HepG2 (cell line): Measurements from ENCODE around the gene PRKAR2A. TPM values are rescaled to one million over a fixed set of nuclear protein-coding genes. Genes with fewer than 3 reads are reported as not detected.

ENCODE experiments used
- ATAC-seq: fragments of 200-7000 bp; cut with Tn5 transposase; 3 replicates; pipeline ENCODE4 v1.9.1; 2020; ENCODE audit warnings: mild to moderate bottlenecking, moderate library complexity
- BruUV-seq: library from RNA; stranded (reverse); fragments of 400-500 nt; replicated peaks from 2 replicates; lab custom pipeline; 2021; lab: Mats Ljungman, UMichigan
- CTCF ChIA-PET: fragments of 300-600 bp; formaldehyde crosslinking; extraction: SDS; loops from one replicate; lab custom pipeline; 2021; ENCODE audit warnings: low total read pairs, inconsistent platforms, low intra/inter-chr PET ratio; lab: Yijun Ruan, JAX
- POLR2A ChIA-PET: fragments of 350-600 bp; sonication (Branson Sonifier 250); formaldehyde crosslinking; loops from one replicate; lab custom pipeline; 2020; ENCODE audit warnings: antibody characterized with exemption, inconsistent platforms; lab: Yijun Ruan, JAX
- DNase-seq: peaks from one replicate; pipeline ENCODE4 v3.0.0-alpha.2; 2015; ENCODE audit warnings: low spot score
- FAIRE-seq: peaks from 3 replicates; lab custom pipeline; 2011; peaks lifted over from hg19 to GRCh38; lab: Jason Lieb, UNC
- H2AFZ ChIP-seq: one replicate; pipeline ENCODE4 v1.6.1; 2011; ENCODE audit warnings: low read length, inconsistent platforms
- H3K27ac ChIP-seq: fragments of 300-600 bp; 3 replicates; pipeline ENCODE4 v1.8.0; 2011; ENCODE audit warnings: mixed run types, mild to moderate bottlenecking, mixed read lengths, low read length, inconsistent platforms; ENCODE audit not compliant: insufficient read depth; ENCODE audit errors: extremely low read length
- H3K27me3 ChIP-seq, 2 experiments: fragments of 200-600 bp in 1 of 2; 2 replicates in 1 of 2; 3 replicates in 1 of 2; pipeline versions ENCODE4 v1.6.0 to v1.8.0; 2011; ENCODE audit warnings: low read length in 2 of 2, mild to moderate bottlenecking in 2 of 2, moderate library complexity in 2 of 2, inconsistent platforms in 1 of 2; ENCODE audit not compliant: insufficient read depth in 2 of 2, control insufficient read depth in 1 of 2
- H3K36me3 ChIP-seq, 2 experiments: fragments of 200-600 bp in 1 of 2; replicated peaks in 1 of 2; 2 replicates in 1 of 2; 3 replicates in 1 of 2; pipeline versions ENCODE4 v1.5.1 to v1.8.0; 2011; ENCODE audit warnings: low read length in 2 of 2, inconsistent platforms in 1 of 2; ENCODE audit not compliant: insufficient read depth in 2 of 2, control insufficient read depth in 1 of 2
- H3K4me1 ChIP-seq: 2 replicates; pipeline ENCODE4 v1.5.1; 2012; ENCODE audit warnings: low read length, inconsistent platforms; ENCODE audit not compliant: insufficient read depth
- H3K4me2 ChIP-seq: 2 replicates; pipeline ENCODE4 v1.6.0; 2011; ENCODE audit warnings: low read depth, low read length, inconsistent platforms
- H3K4me3 ChIP-seq, 3 experiments: fragments of 200-600 bp in 1 of 3; sonication (generic), shearing (Covaris generic) in 1 of 3; replicated peaks in 1 of 3; 2 replicates each; pipeline ENCODE4 v1.5.1; 2011 to 2016; ENCODE audit warnings: low read length in 3 of 3, inconsistent platforms in 2 of 3, low read depth in 2 of 3, mild to moderate bottlenecking in 2 of 3, control low read depth in 1 of 3, mixed read lengths in 1 of 3; ENCODE audit not compliant: insufficient read depth in 1 of 3
- H3K79me2 ChIP-seq: one replicate; pipeline ENCODE4 v1.6.1; 2011; ENCODE audit warnings: low read length, inconsistent platforms; ENCODE audit not compliant: insufficient read depth
- H3K9ac ChIP-seq: 2 replicates; pipeline ENCODE4 v1.6.0; 2011; ENCODE audit warnings: mild to moderate bottlenecking, low read depth, low read length, inconsistent platforms; ENCODE audit not compliant: insufficient read depth
- H3K9me3 ChIP-seq: 2 replicates; pipeline ENCODE4 v1.5.1; 2012; ENCODE audit warnings: mild to moderate bottlenecking, low read length
- H4K20me1 ChIP-seq: 2 replicates; pipeline ENCODE4 v1.6.0; 2011; ENCODE audit warnings: inconsistent platforms, mild to moderate bottlenecking, low read length, moderate library complexity; ENCODE audit not compliant: insufficient read depth
- CAMTA2 ChIP-seq: sonication (generic); formaldehyde crosslinking; IDR thresholded peaks from 2 replicates; pipeline ENCODE4 v1.4.0; 2020; ENCODE audit warnings: mild to moderate bottlenecking, missing genetic modification reagents, borderline replicate concordance
- JUNB ChIP-seq: sonication (generic); formaldehyde crosslinking; IDR thresholded peaks from 2 replicates; pipeline ENCODE4 v1.8.0; 2022; ENCODE audit warnings: missing genetic modification reagents, mild to moderate bottlenecking, borderline replicate concordance
- MAFF ChIP-seq: IDR thresholded peaks from 2 replicates; pipeline ENCODE4 v1.6.1; 2011; ENCODE audit warnings: low read depth, low read length, improper control_type of control experiment
- MAFK ChIP-seq, 2 experiments: IDR thresholded peaks in 1 of 2; conservative IDR thresholded peaks in 1 of 2; 2 replicates each; pipeline ENCODE4 v1.6.1; 2011; ENCODE audit warnings: improper control_type of control experiment in 2 of 2, low read length in 2 of 2
- MYC ChIP-seq: sonication (generic); formaldehyde crosslinking; IDR thresholded peaks from 2 replicates; pipeline ENCODE4 v1.9.0; 2021; ENCODE audit warnings: missing genetic modification reagents, borderline replicate concordance
- RBAK ChIP-seq: sonication (generic); formaldehyde crosslinking; IDR thresholded peaks from 2 replicates; pipeline ENCODE4 v1.5.1; 2020; ENCODE audit warnings: mild to moderate bottlenecking, missing genetic modification reagents
- SMARCE1 ChIP-seq: fragments of 450-650 bp; IDR thresholded peaks from 2 replicates; pipeline ENCODE4 v1.6.1; 2017; ENCODE audit warnings: borderline replicate concordance
- TGIF2 ChIP-seq: IDR thresholded peaks from 2 replicates; pipeline ENCODE4 v1.6.1; 2016; ENCODE audit warnings: control low read depth, missing compliant biosample characterization
- ZNF10 ChIP-seq: sonication (generic); formaldehyde crosslinking; IDR thresholded peaks from 2 replicates; pipeline ENCODE4 v1.4.0; 2020; ENCODE audit warnings: mild to moderate bottlenecking, low read depth, missing genetic modification reagents, borderline replicate concordance
- ZNF205 ChIP-seq: IDR thresholded peaks from 2 replicates; pipeline ENCODE4 v1.6.1; 2018; ENCODE audit warnings: missing biosample characterization, missing genetic modification reagents
- ZNF766 ChIP-seq: sonication (generic); formaldehyde crosslinking; IDR thresholded peaks from 2 replicates; pipeline ENCODE4 v1.5.0; 2020; ENCODE audit warnings: missing genetic modification reagents, borderline replicate concordance
- ZNF878 ChIP-seq: sonication (generic); formaldehyde crosslinking; IDR thresholded peaks from 2 replicates; pipeline ENCODE4 v1.8.1; 2023; ENCODE audit warnings: mild to moderate bottlenecking, missing genetic modification reagents, moderate library complexity
- in situ Hi-C: cut with HindIII; loops from 2 replicates; pipeline ENCODE4 v1.10.0; 2017; ENCODE audit warnings: low pct_unique_long_range_greater_than_20kb; ENCODE audit not compliant: extremely low pct_ligation_motif_present
- intact Hi-C: fragments of 100-400 bp; cut with micrococcal nuclease; formaldehyde crosslinking; loops from one replicate; pipeline ENCODE4 v1.10.0; 2022; ENCODE audit not compliant: unreplicated experiment
- polyA plus RNA-seq, 8 experiments: library from polyadenylated mRNA; depleted of rRNA in 3 of 8; stranded (reverse) in 7 of 8; unstranded in 1 of 8; fragments of >200 nt; fragmentation: Illumina TruSeq in 4 of 8; extraction: Trizol in 4 of 8; gene quantifications; 2 replicates each; pipeline versions ENCODE4 v1.2.1 to v1.2.3, GENCODE V29; 2011 to 2016; ENCODE audit warnings: low read depth in 4 of 8, missing spikeins in 1 of 8, mixed read lengths in 1 of 8; ENCODE audit not compliant: insufficient read depth in 1 of 8
- total RNA-seq, 5 experiments: library from RNA; depleted of rRNA; stranded (reverse); fragments of >200 nt; fragmentation: Illumina TruSeq; extraction: Trizol; gene quantifications; 2 replicates each; pipeline ENCODE4 v1.2.3, GENCODE V29; 2016; ENCODE audit warnings: low read depth in 1 of 5
- TF ChIP-seq, protein P1 (sequence below): IDR thresholded peaks from 2 replicates; pipeline ENCODE4 v1.6.1; 2016; ENCODE audit warnings: low read depth, control low read depth
- TF ChIP-seq, protein P2 (sequence below): IDR thresholded peaks from 2 replicates; pipeline ENCODE4 v1.6.1; 2016; ENCODE audit warnings: missing genetic modification reagents, missing compliant biosample characterization

Gene PRKAR2A
- total and polyA plus RNA-seq, 2 of the 13 experiments (the other 11 are each of a cell fraction or from before 2014, with no cell fraction given) = 11.8 to 29.2 TPM

DNA sequence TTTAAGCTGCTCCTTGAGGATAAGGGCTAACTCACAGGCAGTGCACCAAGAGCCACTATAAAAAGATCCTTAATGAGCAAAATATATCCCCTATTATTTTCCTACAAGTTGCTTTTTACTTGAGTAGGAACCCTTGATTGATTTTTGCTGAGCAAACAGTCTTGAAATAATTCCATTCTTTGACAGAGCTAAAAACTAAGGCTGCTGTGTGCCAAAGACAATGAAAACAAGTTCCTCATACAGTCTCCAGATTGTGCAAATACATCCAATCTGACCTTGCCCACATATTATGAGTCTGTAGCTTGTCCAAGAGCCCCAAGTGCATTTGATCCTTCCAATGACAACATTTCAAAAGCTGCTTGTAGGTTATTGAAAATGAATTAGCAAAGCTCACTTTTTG is 15.0 kb downstream of the PRKAR2A start:
- H3K4me2 ChIP-seq = no peak overlapping the region
- no peaks in the 10 kb centered on the region for H3K27me3 ChIP-seq
- no peak overlapping the region for H3K9ac ChIP-seq
- no peaks in the 10 kb centered on the region for H4K20me1 ChIP-seq
- H3K27ac ChIP-seq = no peak overlapping the region
- in situ Hi-C loops (no loop called here), intact Hi-C loops (no loop called here)
- DNase-seq (peak; percentile 12), ATAC-seq (no peak), FAIRE-seq (no peak)
- H3K36me3 ChIP-seq = no peaks in the 10 kb centered on the region
- no peaks in the 10 kb centered on the region for H3K9me3 ChIP-seq
- BruUV-seq = no TSS peak
- H3K4me1 ChIP-seq = peaks cover 8% of the 10 kb centered on the region; the same call in 1 of the 2 replicates
- H2AFZ ChIP-seq = no peak overlapping the region
- ChIA-PET POLR2A (no interaction called here), CTCF (no interaction called here)
- TF ChIP-seq ZNF878 (CRISPR knock-in tag) (no peak), MAFK (conservative IDR thresholded peaks at IDR 0.05 in 1 of 2, IDR thresholded peaks at IDR 0.05 in 1 of 2; ENCODE audit: low read length in 2 of 2) (peak; percentile 61 to 76), MAFF (peak; percentile 56; the same call in 1 of the 2 replicates), RBAK (CRISPR knock-in tag) (no peak), ZNF766 (CRISPR knock-in tag) (no peak), JUNB (CRISPR knock-in tag) (no peak), CAMTA2 (CRISPR knock-in tag) (no peak), MYC (CRISPR knock-in tag) (no peak), ZNF205 (no peak), ZNF10 (CRISPR knock-in tag) (no peak), SMARCE1 (no peak), TGIF2 (CRISPR knock-in tag) (no peak)
- TF ChIP-seq, protein P1, sequence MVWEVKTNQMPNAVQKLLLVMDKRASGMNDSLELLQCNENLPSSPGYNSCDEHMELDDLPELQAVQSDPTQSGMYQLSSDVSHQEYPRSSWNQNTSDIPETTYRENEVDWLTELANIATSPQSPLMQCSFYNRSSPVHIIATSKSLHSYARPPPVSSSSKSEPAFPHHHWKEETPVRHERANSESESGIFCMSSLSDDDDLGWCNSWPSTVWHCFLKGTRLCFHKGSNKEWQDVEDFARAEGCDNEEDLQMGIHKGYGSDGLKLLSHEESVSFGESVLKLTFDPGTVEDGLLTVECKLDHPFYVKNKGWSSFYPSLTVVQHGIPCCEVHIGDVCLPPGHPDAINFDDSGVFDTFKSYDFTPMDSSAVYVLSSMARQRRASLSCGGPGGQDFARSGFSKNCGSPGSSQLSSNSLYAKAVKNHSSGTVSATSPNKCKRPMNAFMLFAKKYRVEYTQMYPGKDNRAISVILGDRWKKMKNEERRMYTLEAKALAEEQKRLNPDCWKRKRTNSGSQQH (CRISPR knock-in tag) = no peak
- TF ChIP-seq, protein P2, sequence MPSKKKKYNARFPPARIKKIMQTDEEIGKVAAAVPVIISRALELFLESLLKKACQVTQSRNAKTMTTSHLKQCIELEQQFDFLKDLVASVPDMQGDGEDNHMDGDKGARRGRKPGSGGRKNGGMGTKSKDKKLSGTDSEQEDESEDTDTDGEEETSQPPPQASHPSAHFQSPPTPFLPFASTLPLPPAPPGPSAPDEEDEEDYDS (CRISPR knock-in tag) = no peak
- no peak overlapping the region for H3K4me3 ChIP-seq
- H3K79me2 ChIP-seq = no peaks in the 10 kb centered on the region
